Measurements from ENCODE around the gene SKI.
"Not testable (repeated sequence)": the region's sequence is repeated elsewhere in the genome, so short reads cannot be mapped to it uniquely, and the experiment has no call there.

SKI gene

DNA sequence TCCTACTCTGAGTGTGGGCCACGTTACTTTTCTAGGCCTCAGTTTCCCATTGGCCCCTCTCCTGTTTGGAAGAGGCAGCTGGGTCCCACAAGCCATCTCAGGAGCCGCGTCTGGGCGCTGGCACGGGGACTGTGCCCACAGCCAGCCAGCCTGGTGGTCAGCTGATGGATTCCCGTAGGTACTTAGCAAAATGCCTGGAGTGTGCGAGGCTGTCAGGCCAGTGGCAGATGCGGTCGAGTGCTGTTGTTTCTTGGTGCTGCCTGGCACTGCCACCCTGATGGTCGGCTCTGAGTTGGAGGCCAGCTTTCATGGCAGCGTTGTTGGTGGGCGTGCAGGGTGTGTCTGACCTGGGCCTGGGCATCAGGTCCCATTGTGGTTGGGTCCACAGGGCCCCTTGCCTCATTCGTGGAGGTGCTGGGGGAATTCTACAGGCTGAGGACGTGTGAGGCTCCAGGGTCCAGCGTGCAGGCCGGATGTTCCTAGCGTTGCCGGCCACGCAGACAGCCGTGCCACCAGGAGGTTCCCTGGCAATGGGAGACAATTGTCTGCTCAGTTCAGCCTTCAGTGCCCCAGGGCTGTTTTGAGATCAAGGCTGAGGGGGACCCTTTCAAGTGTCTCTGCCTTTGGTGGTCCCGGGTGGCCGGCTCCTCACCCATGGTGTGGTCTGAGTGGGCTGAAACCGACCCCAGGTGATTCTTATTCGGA is 20.9 kb downstream of the SKI start:
- no peak for FAIRE-seq

DNA sequence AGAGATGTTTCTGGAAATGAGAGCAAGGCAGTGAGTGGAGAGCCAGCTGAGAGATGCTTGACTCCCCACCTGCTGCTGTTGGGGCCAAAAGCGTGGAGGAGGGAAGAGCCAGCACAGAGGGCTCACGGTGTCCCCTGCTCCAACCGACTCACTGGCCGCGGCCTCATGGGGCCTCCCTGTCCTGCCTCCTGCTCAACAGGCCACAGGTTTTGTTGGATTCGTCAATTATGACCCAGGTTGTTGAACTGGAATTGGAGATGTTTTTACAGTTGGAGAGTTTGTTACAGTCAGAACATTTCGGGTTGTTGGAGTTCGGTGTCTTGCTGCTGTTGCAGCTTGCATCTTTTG is 21.4 kb downstream of the SKI start:
- no peak for FAIRE-seq

GRCh38 chr1:2250721-2251281 is 22.7 kb downstream of the SKI start:
- FAIRE-seq: no peak

DNA sequence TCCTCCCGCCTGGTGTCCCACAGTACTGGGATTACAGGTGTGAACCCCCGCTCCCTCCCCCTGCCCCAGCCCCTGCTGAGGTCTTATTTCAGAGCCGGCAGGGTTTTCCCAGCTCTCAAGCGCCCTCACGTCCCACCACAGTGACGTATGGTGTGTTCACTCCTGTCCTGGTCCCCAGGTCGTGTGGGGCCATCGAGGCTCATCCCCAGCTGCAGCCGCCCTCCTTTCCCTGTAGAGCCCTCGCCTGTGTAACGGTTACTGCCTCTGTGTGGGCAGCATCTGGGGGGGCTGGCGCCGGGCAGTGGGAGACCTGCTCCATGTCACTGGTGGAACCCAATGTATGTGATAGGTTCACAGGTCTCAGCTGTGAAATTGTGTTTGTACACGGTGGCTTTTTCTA is 23.2 kb downstream of the SKI start:
- FAIRE-seq: no peak

DNA sequence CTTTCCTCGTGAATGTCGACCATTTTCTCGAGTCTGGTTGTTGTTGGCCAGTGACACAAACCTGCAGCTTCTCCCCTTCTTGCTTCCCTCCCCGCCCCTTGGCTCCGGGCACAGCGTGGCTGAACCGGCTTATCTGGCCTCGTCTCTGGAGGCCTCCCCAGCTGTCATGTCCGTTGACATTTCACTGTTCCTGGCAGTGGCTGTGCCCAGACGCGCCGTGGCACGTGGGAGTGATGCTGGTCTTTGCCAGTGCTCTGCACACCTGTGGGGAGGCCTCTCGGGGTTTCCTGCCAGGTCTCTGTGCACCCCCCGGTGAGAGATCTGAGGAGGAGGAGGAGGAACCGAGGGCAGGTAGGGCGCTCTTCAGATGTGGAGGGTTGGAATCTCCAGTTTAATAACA is 23.7 kb downstream of the SKI start:
- FAIRE-seq: no peak

GRCh38 chr1:2252423-2252822 is 24.3 kb downstream of the SKI start:
- FAIRE-seq: no peak

DNA sequence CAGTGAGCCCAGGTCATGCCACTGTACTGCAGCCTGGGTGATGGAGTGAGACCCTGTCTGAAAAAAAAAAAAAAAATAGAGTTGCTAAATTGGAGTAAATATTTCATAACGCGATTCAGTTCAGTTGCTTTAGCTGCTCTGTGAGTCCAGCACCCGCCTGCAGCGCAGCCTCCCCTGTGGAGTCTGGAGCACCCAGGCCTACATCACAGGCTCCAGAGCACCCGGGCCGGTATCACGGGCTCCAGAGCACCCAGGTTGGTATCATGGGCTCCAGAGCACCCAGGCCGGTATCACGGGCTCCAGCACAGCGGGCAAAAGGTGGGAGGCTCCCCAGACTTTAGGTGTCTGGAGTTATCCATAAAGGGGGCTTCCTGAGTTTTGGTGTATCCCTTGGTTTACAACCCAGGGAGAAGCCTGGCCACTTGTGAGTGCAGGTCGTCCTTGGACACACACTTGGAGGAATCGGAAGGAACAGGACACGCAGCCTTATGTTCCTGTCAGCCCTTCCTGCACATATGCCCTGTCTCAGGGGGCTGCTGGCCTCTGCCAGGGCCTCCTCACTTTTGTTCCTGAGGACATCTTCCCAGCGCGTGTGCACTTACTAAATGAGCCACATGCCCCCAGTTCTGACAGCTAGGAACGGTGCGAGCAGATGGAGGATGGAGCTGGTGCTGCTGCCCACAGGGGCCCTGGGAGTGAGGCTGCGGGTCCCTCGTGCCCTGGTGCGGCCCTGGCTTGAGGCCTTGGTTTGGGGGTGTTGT is 25.1 kb downstream of the SKI start:
- FAIRE-seq: no peak

DNA sequence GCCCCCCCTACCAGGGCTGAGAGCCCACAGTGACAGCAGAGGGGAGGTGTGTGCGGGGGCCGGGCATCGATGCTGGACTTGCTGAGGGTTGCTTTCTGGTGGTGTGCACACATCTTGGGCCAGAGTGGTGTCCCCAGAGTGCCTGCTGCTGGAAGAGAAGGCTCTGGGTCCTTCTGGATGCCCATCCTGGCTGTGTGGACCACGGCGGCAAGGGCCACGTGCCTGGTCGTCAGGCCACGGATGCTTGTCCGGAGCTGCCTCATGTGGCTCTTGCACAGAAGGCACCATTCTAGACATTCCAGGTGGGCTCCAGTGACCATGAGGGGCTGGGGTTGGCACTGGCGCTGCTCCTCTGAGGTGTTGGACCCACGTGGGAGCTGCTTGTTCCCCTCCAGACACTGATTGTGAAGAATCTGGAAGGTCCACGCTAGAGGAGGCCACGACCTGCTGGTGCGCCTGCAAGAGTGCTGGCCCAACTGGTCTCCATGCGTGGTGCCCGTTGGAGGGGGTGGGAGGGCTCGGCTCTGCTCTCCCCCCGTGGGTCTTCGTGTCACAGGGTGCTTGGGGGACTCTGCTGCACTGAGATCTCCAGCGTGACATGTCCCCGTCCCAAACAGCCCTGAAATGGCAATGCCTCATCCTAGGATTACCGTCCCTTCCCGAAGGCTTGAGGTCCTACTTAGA is 25.8 kb downstream of the SKI start:
- FAIRE-seq: no peak

GRCh38 chr1:2255047-2255419 is 26.9 kb downstream of the SKI start:
- FAIRE-seq: no peak

GRCh38 chr1:2255420-2256369 is 27.6 kb downstream of the SKI start:
- no peak for FAIRE-seq

- no peak for FAIRE-seq
These were observed 28.5 kb downstream of the SKI start for GRCh38 chr1:2256435-2257244.

DNA sequence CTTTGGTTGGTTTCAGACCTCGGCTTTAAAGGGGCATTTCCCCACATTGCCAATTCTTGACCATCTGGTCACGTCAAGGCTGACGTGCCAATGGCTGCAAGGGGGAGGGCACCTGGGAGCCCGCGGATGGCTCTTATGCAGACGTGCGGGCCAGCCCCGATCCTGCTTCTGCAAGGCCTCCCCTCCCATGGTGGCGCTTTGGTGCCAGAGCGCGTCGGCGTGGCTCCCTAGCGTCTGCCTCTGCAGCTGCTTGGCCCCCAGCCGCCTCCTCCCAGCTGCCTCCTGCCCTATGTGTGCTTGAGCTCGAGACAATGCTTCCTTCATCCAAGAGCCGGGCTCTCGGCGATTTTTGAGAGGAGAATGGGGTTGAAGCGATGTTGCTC is 29.1 kb downstream of the SKI start:
- no peak for FAIRE-seq

- FAIRE-seq: no peak
These were observed 30.1 kb downstream of the SKI start for GRCh38 chr1:2258122-2258681.

GRCh38 chr1:2258996-2259395 is 30.9 kb downstream of the SKI start:
- FAIRE-seq: no peak

DNA sequence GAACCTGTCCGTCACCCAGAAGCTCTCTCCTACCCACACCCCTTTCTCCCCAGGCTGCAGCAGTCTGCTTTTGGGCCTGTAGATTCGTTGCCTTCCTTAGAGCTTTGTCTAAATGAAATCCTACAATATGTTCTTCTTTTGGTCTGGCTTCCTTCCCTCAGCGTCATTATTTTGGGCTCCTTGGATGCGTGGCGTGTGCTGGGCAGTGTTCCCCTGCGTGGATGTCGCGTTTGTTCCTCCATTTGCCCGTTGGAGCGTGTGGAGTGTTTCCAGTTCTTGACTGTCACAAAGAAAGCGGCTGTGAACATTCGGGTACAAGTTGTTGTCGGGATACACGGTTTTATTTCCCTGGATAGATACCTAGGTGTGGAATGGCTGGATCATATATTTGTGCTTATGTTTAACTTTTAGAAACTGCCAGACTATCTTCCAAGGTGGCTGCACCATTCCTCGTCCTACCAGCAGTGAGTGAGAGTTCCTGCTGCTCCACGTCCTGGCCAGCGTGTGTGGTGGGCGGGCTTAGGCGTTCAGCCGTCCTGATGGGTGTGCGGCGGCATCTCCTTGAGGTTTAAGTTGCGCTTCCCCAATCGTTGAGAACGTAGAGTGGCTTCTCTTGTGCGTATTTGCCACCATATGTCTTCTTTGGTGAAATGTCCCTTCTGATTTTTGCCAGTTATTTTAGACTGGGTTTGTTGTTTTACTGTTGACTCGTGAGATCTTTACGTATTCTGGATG is 31.7 kb downstream of the SKI start:
- FAIRE-seq: no peak

- FAIRE-seq: not testable (repeated sequence)
These were observed 32.4 kb downstream of the SKI start for GRCh38 chr1:2260470-2260869.

DNA sequence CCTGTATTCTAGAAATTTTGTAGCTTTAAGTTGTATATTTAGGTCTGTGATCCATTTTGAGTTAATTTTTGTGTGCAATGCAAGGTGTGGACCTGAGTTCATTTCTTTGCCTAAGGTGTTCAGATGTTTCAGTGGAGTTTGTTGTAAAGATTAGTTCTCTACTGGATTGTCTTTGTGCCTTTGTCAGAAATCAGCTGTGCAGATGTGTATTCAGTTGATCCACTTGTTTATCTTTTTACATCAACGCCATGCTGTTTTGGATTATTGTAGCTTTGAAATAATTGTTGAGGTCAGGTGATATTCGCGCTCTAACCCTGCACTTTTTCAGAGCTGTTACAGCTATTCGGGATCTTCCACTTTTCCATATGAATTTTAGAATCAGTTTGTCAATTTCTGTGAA is 32.8 kb downstream of the SKI start:
- FAIRE-seq: no peak

GRCh38 chr1:2261476-2262395 is 33.6 kb downstream of the SKI start:
- not testable (repeated sequence) for FAIRE-seq

DNA sequence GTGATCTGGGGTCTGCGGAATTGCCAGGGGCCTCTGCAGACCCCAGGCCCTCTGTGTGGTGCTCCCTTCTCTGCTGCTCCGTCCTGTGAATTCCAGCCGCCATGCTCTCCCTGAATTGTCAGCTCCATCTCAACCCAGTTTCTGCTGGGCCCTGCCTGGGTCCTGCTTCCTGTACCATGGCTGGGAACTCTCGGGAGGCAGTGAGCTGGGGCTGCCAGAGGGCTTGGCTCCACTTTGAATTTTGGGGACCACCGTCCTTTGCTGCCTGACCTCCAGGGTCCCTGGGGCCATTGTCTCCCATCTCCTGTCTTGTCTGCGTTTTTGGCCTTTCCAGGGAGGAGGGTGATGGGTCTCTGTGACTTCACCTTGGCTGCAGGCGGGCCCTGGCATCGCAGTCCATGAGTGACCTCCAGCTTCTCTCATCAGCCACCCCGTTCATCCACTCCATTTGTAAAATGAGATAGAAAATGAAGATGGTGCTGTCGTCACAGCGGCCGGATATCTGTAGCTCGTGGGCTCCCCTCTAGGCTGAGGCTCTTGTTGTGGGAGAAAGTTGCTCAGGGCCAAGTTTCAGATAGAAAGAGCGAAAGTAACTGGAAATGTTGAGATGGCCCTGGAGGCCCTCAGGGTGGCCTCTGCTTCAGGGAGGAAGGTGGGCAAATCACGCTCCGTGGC is 38.3 kb downstream of the SKI start:
- FAIRE-seq: no peak
